Uterus (tissue), 4 donors: Measurements from ENCODE around the gene OSER1. TPM values are rescaled to one million over a fixed set of nuclear protein-coding genes. Genes with fewer than 3 reads are reported as not detected.
"Not testable (repeated sequence)": the region's sequence is repeated elsewhere in the genome, so short reads cannot be mapped to it uniquely, and the experiment has no call there.

Source experiments
- DNase-seq, 2 donors: peaks; one replicate each; pipeline ENCODE4 v3.0.0-alpha.2; 2019 to 2020
- H3K27ac ChIP-seq, 2 donors: fragments of 200-600 bp; sonication (generic); 1 replicate in 1 of 2; 2 replicates in 1 of 2; pipeline ENCODE4 v1.5.1; 2016 to 2018
- H3K27me3 ChIP-seq, 2 donors: fragments of 200-600 bp; sonication (generic); one replicate each; pipeline ENCODE4 v1.5.1; 2018 to 2019; ENCODE audit warnings: control low read depth in 1 of 2
- H3K36me3 ChIP-seq, 2 donors: fragments of 200-600 bp; sonication (generic); one replicate each; pipeline ENCODE4 v1.5.1; 2019; ENCODE audit warnings: control low read depth in 1 of 2
- H3K4me1 ChIP-seq, 2 donors: fragments of 200-600 bp; sonication (generic); one replicate each; pipeline ENCODE4 v1.5.1; 2018 to 2019; ENCODE audit warnings: control low read depth in 1 of 2
- H3K4me3 ChIP-seq, 2 donors: fragments of 200-600 bp; sonication (generic); 1 replicate in 1 of 2; 2 replicates in 1 of 2; pipeline ENCODE4 v1.5.1; 2018 to 2019; ENCODE audit warnings: mild to moderate bottlenecking in 1 of 2
- H3K9me3 ChIP-seq, 2 donors: fragments of 200-600 bp; sonication (generic); one replicate each; pipeline ENCODE4 v1.5.1; 2019; ENCODE audit warnings: control low read depth in 1 of 2
- CTCF ChIP-seq, 4 experiments: fragments of 200-600 bp in 2 of 4; fragments of 450-650 bp in 2 of 4; sonication (generic) in 2 of 4; IDR thresholded peaks; one replicate each; pipeline ENCODE4 v1.5.1; 2016 to 2019; ENCODE audit warnings: antibody characterized with exemption in 4 of 4, mild to moderate bottlenecking in 2 of 4, moderate library complexity in 1 of 4
- POLR2A ChIP-seq, 2 donors: fragments of 450-650 bp; IDR thresholded peaks; one replicate each; pipeline ENCODE4 v1.6.1; 2016; ENCODE audit warnings: antibody characterized with exemption in 2 of 2, mild to moderate bottlenecking in 1 of 2, moderate library complexity in 1 of 2
- intact Hi-C: fragments of 100-400 bp; cut with DNase I; formaldehyde crosslinking; loops from one replicate; pipeline ENCODE4 v1.15.1; 2023; ENCODE audit warnings: low total_unique reads
- total RNA-seq, 4 donors: library from RNA; depleted of rRNA in 3 of 4; stranded (reverse); fragments of >200 nt in 3 of 4; gene quantifications; one replicate each; pipeline versions ENCODE4 v1.1.0 to v1.2.4, GENCODE V29; 2014 to 2023
- donor health status: DM: yes; HTN: yes; CAD: no.

Gene OSER1
- total RNA-seq, 4 donors from 2014 or later, result 33.8 to 76.2 (median 46.0) TPM

GRCh38 chr20:44245977-44246376 lies 35.4 kb upstream of the OSER1 start:
- no peaks in the 10 kb centered on the region for H3K27me3 ChIP-seq
- H3K4me1 ChIP-seq, result peaks cover 0 to 8% of the 10 kb centered on the region in 2 donors
- H3K36me3 ChIP-seq, result no peaks in the 10 kb centered on the region
- intact Hi-C loops, result no loop called here
- H3K27ac ChIP-seq, result no peak overlapping the region
- no peaks in the 10 kb centered on the region for H3K9me3 ChIP-seq
- H3K4me3 ChIP-seq, result no peak overlapping the region
- DNase-seq, result no peak
- TF ChIP-seq CTCF (IDR thresholded peaks at IDR 0.05) (no peak), POLR2A (IDR thresholded peaks at IDR 0.05) (no peak)

- no peak for TF ChIP-seq CTCF (IDR thresholded peaks at IDR 0.05)
- intact Hi-C loops, result no loop called here
- Histone ChIP-seq H3K9me3 (no peaks in the 10 kb centered on the region), H3K36me3 (no peaks in the 10 kb centered on the region), H3K27me3 (no peaks in the 10 kb centered on the region), H3K4me3 (no peak overlapping the region), H3K27ac (no peak overlapping the region), H3K4me1 (no peaks in the 10 kb centered on the region)
- DNase-seq, result no peak
These were observed 31.2 kb upstream of the OSER1 start for GRCh38 chr20:44241796-44242195.

- intact Hi-C loops, DNase-seq, H3K27ac ChIP-seq: not testable (repeated sequence)
These were observed 26.3 kb upstream of the OSER1 start for GRCh38 chr20:44236840-44237239.

GRCh38 chr20:44235702-44236101 lies 25.1 kb upstream of the OSER1 start:
- TF ChIP-seq POLR2A (IDR thresholded peaks at IDR 0.05) (no peak), CTCF (IDR thresholded peaks at IDR 0.05) (no peak)

More at GRCh38 chr20:44236840-44237239, 26.3 kb upstream of the OSER1 start:
- H3K9me3 ChIP-seq, H3K4me3 ChIP-seq, H3K27me3 ChIP-seq, H3K4me1 ChIP-seq, H3K36me3 ChIP-seq: not testable (repeated sequence)

GRCh38 chr20:44234566-44235317 lies 24.2 kb upstream of the OSER1 start:
- TF ChIP-seq POLR2A (IDR thresholded peaks at IDR 0.05) (no peak), CTCF (IDR thresholded peaks at IDR 0.05) (no peak)
- DNase-seq, result no peak
- Histone ChIP-seq H3K9me3 (no peaks in the 10 kb centered on the region), H3K27ac (no peak overlapping the region), H3K4me3 (no peak overlapping the region), H3K4me1 (no peaks in the 10 kb centered on the region), H3K27me3 (no peaks in the 10 kb centered on the region), H3K36me3 (no peaks in the 10 kb centered on the region)
- intact Hi-C loops, result no loop called here

More at GRCh38 chr20:44235702-44236101, 25.1 kb upstream of the OSER1 start:
- Histone ChIP-seq H3K4me1 (no peaks in the 10 kb centered on the region), H3K27ac (no peak overlapping the region), H3K27me3 (no peaks in the 10 kb centered on the region), H3K36me3 (no peaks in the 10 kb centered on the region), H3K4me3 (no peak overlapping the region), H3K9me3 (no peaks in the 10 kb centered on the region)
- DNase-seq, result no peak
- intact Hi-C loops, result no loop called here
